IPS-15b (cell line): ENCODE measurements around the gene ECT2.
"Not testable (repeated sequence)": the region's sequence is repeated elsewhere in the genome, so short reads cannot be mapped to it uniquely, and the experiment has no call there.

Source experiments
- H3K27me3 ChIP-seq: one replicate; pipeline ENCODE4 v1.6.1; 2013; ENCODE audit warnings: low read length; ENCODE audit not compliant: control insufficient read depth, insufficient read depth
- H3K36me3 ChIP-seq: one replicate; pipeline ENCODE4 v1.6.1; 2013; ENCODE audit warnings: low read length; ENCODE audit not compliant: control insufficient read depth, insufficient read depth
- H3K4me1 ChIP-seq: one replicate; pipeline ENCODE4 v1.6.1; 2013; ENCODE audit warnings: mild to moderate bottlenecking, low read length; ENCODE audit not compliant: control insufficient read depth, insufficient read depth
- H3K4me3 ChIP-seq: one replicate; pipeline ENCODE4 v1.5.1; 2013; ENCODE audit warnings: low read depth, low read length
- H3K9ac ChIP-seq: one replicate; pipeline ENCODE4 v1.6.1; 2013; ENCODE audit warnings: low read depth, mild to moderate bottlenecking, low read length
- H3K9me3 ChIP-seq: one replicate; pipeline ENCODE4 v1.6.1; 2013; ENCODE audit warnings: mild to moderate bottlenecking, low read length; ENCODE audit not compliant: control insufficient read depth, insufficient read depth

The ECT2 gene

DNA sequence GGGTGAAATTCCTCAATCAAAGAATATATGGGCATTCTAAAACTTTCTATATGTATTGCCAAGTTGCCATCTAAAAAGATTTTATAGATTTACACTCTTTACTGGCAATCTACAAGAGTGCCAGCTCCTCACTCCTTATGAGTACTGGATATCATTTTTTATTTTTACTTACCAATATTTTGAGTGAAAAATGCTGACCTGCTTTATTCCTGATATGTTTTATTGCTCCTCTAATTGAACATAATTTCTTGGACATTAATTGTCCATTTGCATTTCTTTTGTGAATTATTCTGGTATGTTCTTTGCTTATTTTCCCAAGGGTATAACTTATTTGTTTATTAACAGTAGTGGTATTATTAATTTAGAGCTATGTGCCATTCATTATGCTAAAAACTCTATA is 96.8 kb downstream of the ECT2 start:
- Histone ChIP-seq H3K9me3 (no peaks in the 10 kb centered on the region), H3K9ac (no peak overlapping the region), H3K4me3 (no peak overlapping the region), H3K27me3 (no peaks in the 10 kb centered on the region), H3K36me3 (no peaks in the 10 kb centered on the region), H3K4me1 (no peaks in the 10 kb centered on the region)

DNA sequence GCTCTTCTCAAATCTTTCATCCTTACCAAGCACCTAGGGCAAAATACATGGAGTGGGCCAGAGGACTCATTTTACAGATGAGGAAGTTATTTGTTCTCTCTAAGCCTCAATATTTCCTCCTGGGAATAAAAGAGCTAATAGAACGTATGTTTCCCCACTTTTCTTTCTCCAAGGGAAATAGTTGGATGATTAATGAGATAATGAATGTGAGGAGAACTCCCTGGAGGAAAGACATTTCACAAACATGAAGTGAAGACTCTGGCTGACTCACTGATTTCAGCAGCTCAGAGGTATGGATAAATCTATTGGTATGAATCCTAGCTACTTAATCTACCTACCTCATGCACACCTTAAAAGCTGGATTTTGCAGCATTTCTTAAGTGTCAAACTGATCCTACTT is 98.4 kb downstream of the ECT2 start:
- Histone ChIP-seq H3K9ac (no peak overlapping the region), H3K4me3 (no peak overlapping the region), H3K4me1 (peaks cover 10% of the 10 kb centered on the region), H3K27me3 (no peaks in the 10 kb centered on the region), H3K36me3 (no peaks in the 10 kb centered on the region), H3K9me3 (no peaks in the 10 kb centered on the region)

DNA sequence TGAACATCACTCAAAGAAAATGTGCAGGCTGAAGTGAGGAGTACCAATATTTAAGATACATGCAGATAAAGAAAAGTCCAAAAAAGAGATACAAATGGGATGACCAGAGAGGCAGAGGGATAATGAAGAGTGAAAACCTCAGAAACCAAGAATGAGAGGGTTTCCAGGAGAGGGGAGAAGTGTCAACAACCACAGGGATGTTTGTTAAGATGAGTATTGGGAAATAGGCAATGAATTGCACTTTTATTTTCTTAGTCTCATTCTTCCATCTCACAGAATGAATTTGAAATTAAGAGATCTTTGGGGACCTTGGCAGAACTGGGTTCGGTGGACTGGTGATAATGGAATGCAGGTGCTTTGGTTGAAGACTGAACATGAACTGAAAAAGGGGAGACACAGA is 102.5 kb downstream of the ECT2 start:
- H3K27me3 ChIP-seq = peaks cover 10% of the 10 kb centered on the region

DNA sequence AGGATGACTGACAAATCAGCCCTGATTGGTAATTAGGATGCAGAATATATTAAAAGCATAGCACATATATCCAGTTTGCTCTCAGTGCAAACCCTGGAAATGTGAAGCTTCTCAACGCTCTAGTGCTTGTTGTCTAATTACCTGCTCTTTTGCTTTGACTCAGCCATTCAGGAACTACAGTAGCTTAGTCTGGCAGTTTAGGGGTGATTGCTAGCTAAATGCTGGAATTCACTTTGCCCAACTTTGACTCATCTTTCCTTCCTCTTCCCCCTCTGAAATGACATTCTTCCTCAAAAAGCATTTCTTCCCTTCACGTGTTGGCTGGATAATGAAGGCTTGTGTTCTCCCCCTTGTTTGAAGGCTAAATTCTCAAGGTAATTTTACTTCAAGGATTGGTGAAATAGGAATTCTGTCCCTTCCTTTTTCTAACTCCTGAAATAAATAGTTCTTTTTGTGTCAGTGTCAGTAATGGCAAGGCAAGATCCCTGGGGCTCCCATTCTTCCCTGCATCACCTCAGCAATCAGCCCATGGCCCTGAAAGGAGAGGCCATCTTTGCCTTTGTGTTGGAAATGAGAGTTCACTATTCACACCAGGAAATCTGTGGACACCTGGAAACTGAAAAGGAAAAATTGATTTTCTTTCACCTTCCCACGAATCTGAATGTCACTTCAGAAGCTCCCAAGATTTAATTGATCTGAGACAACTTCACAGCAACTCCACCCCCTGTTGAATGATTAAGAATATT is 103.6 kb downstream of the ECT2 start:
- Histone ChIP-seq H3K4me1 (peaks cover 25% of the 10 kb centered on the region), H3K4me3 (no peak overlapping the region), H3K27me3 (peaks cover 10% of the 10 kb centered on the region), H3K36me3 (no peaks in the 10 kb centered on the region), H3K9me3 (no peaks in the 10 kb centered on the region), H3K9ac (no peak overlapping the region)

More for the DNA sequence above, 102.5 kb downstream of the ECT2 start:
- Histone ChIP-seq H3K9me3 (no peaks in the 10 kb centered on the region), H3K9ac (no peak overlapping the region), H3K4me1 (peaks cover 25% of the 10 kb centered on the region), H3K4me3 (no peak overlapping the region), H3K36me3 (no peaks in the 10 kb centered on the region)

DNA sequence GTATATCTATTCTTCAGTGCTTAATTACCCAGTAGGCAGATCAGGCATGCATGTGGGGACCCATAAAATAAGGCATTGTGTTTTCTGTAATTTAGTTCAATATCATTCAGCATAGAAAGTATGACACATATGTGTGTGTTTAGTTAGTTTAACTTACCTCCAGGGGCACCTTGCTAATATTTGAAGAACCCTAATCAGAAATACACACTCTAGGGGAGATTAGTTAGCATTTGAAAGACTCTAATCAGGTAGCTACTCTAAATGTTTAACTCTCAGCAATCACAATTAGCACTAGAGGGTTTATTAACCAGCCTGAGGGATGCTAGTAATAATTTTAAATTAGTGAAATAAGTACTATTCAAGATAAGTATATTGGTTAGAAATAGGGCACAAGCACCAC is 104.5 kb downstream of the ECT2 start:
- H3K4me3 ChIP-seq = no peak overlapping the region
- no peaks in the 10 kb centered on the region for H3K9me3 ChIP-seq
- H3K9ac ChIP-seq = no peak overlapping the region
- H3K36me3 ChIP-seq = no peaks in the 10 kb centered on the region
- peaks cover 25% of the 10 kb centered on the region for H3K4me1 ChIP-seq
- peaks cover 10% of the 10 kb centered on the region for H3K27me3 ChIP-seq

DNA sequence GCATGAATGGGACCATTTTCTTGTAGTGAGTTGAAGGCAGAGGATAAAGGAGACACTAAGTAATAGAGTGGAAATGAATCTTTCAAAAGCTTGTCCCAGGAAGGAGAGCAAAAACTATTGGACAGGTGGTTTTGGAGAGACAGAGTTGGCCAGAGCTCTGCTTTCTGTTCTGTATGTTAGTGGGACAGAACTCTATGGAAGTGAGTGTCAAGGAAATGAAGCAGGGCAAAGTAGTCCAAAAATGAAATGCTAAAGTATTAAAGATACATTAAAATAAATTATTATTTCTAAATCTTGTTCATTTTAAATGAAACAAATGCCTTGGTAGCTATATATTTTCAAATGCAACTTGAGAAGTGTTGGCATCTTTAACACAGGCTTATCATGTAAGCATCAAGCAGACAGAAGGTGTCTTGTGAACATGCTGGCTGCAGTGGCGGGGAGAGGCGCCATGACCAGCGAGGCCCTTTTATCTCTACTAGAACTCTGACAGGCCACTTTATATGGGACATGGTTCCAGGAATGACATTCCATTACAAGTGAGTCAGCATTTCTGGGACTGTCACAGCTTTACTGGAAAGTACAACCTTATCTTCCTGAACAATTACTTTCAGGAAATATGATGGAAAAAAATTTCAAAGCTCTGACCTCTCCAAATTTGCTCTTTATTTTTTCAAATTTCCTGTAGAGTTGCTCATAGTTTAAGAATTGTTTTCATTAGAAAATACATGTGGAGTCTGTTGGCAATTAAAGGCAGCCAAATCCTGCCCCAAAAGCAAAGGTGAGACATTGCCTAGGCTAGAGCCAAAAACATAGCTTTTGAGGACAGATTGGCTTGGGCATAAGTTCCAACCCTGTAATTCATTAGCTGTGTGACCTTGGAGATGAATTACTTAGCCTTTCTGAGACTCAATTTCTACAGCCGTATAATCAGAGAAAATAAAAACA is 106.5 kb downstream of the ECT2 start:
- Histone ChIP-seq H3K4me1 (peaks cover 25% of the 10 kb centered on the region), H3K36me3 (no peaks in the 10 kb centered on the region), H3K27me3 (peaks cover 10% of the 10 kb centered on the region), H3K9me3 (no peaks in the 10 kb centered on the region), H3K4me3 (no peak overlapping the region), H3K9ac (no peak overlapping the region)

DNA sequence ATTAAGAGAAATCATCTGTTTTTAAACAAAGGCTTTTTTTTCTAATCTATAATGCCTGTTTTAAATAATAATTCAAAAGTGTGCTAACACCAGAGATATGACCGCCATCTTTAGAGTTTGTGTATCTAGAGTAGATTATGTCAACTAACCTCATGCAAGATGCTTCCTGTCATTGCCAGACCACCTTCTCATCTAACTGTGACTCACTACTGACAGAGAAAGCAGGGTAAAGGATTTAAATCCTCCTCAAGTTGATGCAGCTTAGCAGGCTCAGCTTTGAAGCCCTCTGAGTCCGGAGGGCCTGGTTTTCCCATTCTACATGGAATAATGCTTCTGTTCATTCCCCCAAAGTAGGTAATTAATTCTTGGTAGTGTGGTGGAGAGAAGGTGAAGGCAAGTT is 108.5 kb downstream of the ECT2 start:
- Histone ChIP-seq H3K27me3 (peaks cover 10% of the 10 kb centered on the region), H3K4me3 (no peak overlapping the region), H3K9ac (no peak overlapping the region), H3K4me1 (peaks cover 13% of the 10 kb centered on the region), H3K9me3 (no peaks in the 10 kb centered on the region), H3K36me3 (no peaks in the 10 kb centered on the region)

DNA sequence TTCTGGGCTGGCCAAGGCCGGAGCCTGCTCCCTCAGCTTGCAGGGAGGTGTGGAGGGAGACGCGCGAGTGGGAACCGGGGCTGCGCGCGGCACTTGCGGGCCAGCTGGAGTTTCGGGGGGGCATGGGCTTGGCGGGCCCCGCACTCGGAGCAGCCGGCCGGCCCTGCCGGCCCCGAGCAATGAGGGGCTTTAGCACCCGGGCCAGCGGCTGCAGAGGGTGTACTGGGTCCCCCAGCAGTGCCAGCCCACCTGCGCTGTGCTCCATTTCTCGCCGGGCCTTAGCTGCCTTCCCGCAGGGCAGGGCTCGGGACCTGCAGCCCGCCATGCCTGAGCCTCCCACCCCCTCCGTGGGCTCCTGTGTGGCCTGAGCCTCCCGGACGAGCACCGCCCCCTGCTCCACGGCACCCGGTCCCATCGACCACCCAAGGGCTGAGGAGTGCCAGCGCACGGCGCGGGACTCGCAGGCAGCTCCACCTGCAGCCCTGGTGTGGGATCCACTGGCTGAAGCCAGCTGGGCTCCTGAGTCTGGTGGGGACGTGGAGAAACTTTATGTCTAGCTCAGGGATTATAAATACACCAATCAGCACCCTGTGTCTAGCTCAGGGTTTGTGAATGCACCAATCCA is 116.3 kb downstream of the ECT2 start:
- not testable (repeated sequence) for H3K4me1 ChIP-seq, H3K9ac ChIP-seq, H3K9me3 ChIP-seq, H3K27me3 ChIP-seq, H3K36me3 ChIP-seq, H3K4me3 ChIP-seq

DNA sequence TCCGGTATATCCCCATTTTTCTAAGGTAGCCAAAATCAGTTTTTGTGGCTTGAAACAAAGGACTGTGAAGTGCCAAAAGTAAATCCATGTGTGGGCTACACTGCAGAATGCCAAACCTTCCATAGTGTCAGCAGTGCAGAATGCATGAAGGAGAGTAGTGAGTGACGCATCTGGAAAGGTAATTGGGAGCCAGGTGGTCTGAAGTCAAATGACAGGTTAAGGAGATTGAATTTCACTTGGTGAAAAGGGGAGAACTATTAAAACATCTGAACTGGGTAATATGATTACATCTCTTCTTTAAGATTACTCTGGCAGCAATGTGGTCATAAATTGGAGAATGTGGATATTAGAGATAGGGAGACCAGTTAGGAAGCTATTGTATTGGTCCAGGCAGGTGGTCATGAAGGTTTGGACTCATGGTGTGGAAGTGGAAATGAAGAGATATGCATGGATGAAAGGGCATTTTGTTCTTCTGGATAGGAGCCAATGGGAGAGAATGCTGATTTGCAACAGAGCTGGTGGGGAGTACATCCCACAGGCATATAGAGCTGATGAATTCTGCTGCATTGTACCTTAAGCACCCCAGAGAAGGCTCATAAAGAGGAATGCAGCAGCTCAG is 118.2 kb downstream of the ECT2 start:
- Histone ChIP-seq H3K27me3 (no peaks in the 10 kb centered on the region), H3K36me3 (no peaks in the 10 kb centered on the region), H3K9ac (no peak overlapping the region), H3K9me3 (no peaks in the 10 kb centered on the region), H3K4me3 (no peak overlapping the region), H3K4me1 (no peaks in the 10 kb centered on the region)

DNA sequence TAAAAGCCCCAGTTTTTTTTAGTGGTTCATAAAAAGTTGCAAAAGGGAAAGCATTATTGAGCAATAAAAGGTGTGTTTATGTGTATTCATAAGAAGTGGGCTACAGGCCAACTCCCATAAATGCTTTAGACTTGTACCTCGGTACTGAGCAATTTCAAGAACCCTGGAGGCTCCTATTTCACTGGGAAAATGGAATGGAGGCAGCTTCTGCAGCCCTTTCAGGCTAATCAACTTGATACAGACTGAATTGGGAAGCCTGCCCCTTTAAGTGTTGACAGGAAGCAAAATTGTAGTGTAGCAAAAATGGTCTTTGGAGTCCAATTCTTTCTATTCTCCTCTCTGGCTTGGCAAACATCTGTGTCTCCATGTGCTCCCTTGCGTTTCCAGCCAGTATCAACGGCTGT is 118.8 kb downstream of the ECT2 start:
- no peaks in the 10 kb centered on the region for H3K36me3 ChIP-seq
- no peaks in the 10 kb centered on the region for H3K9me3 ChIP-seq
- H3K9ac ChIP-seq = no peak overlapping the region
- H3K27me3 ChIP-seq = no peaks in the 10 kb centered on the region
- no peak overlapping the region for H3K4me3 ChIP-seq
- no peaks in the 10 kb centered on the region for H3K4me1 ChIP-seq

DNA sequence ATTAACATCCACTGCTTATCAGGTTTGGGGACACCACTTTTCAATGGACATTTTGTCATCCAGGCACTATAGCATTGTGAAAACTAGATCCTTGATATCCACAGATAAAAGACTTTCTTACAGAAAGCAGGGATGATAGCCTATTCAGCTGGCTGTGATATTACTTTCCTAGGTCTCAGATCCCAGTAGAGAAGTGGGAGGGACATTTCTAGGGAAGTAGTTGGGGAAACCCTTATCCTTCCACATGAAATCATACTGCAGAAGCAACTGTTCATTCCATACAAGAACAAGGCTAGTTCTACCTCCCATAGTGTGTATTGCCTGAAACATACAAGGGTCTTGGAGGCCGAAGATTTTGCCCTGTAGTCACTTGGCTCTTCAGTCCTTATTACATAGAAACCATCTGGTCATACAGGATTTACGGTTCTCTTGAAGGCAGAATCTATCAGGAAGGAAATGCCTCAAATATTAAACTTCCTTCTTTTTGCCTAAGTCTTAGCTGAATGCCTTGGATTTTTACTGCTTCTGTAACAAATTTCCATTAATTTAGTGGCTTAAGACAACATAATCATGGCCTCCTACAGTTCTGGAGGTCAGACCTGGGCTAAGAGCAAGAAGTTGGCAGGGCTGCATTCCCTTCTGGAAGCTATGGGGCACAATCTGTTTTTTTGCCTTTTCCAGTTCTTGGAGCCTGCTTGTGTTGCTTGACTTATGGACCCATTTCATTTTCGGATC is 119.4 kb downstream of the ECT2 start:
- no peaks in the 10 kb centered on the region for H3K27me3 ChIP-seq

More for the DNA sequence above, 119.4 kb downstream of the ECT2 start:
- no peaks in the 10 kb centered on the region for H3K36me3 ChIP-seq
- no peaks in the 10 kb centered on the region for H3K4me1 ChIP-seq
- no peak overlapping the region for H3K4me3 ChIP-seq
- no peak overlapping the region for H3K9ac ChIP-seq
- no peaks in the 10 kb centered on the region for H3K9me3 ChIP-seq
